Stimulated activated CD4-positive, alpha-beta T cell treated with anti-CD3 and anti-CD28 coated beads, Interleukin-15, amount 100 ng/mL, for 24 hours (primary cell): ENCODE measurements around the gene AKAP13.
"Not testable (repeated sequence)": the region's sequence is repeated elsewhere in the genome, so short reads cannot be mapped to it uniquely, and the experiment has no call there.

Experiments
- DNase-seq: peaks from one replicate; pipeline ENCODE4 v3.0.0-alpha.2; 2020

Gene AKAP13

GRCh38 chr15:85380217-85380811 lies at the start of gene AKAP13:
TSS of gene AKAP13 (plus strand) at chr15:85380603. CDS start at chr15:85485721, 105,118 bp downstream.
- peak; percentile 96 for DNase-seq

- DNase-seq, result peak; percentile 80
Measured at GRCh38 chr15:85330901-85331588, 49.4 kb upstream of the AKAP13 start.

- DNase-seq, result peak; percentile 7
Measured at GRCh38 chr15:85331655-85332285, 48.6 kb upstream of the AKAP13 start.

- no peak for DNase-seq
Measured at GRCh38 chr15:85333132-85333831, 47.1 kb upstream of the AKAP13 start.

- DNase-seq, result no peak
Measured at GRCh38 chr15:85334241-85334640, 46.2 kb upstream of the AKAP13 start.

- no peak for DNase-seq
Measured at GRCh38 chr15:85335193-85335942, 45.0 kb upstream of the AKAP13 start.

- no peak for DNase-seq
Measured at GRCh38 chr15:85336880-85337279, 43.5 kb upstream of the AKAP13 start.

- no peak for DNase-seq
Measured at GRCh38 chr15:85337425-85338074, 42.9 kb upstream of the AKAP13 start.

GRCh38 chr15:85340321-85340665 lies 40.1 kb upstream of the AKAP13 start:
- DNase-seq, result no peak

GRCh38 chr15:85340852-85341251 lies 39.6 kb upstream of the AKAP13 start:
- no peak for DNase-seq

GRCh38 chr15:85342163-85342562 lies 38.2 kb upstream of the AKAP13 start:
- DNase-seq, result not testable (repeated sequence)

GRCh38 chr15:85343443-85343842 lies 37.0 kb upstream of the AKAP13 start:
- not testable (repeated sequence) for DNase-seq

- DNase-seq, result not testable (repeated sequence)
Measured at GRCh38 chr15:85344241-85344640, 36.2 kb upstream of the AKAP13 start.

- not testable (repeated sequence) for DNase-seq
Measured at GRCh38 chr15:85344653-85345114, 35.7 kb upstream of the AKAP13 start.

GRCh38 chr15:85345196-85345918 lies 35.0 kb upstream of the AKAP13 start:
- not testable (repeated sequence) for DNase-seq

GRCh38 chr15:85346462-85347084 lies 33.8 kb upstream of the AKAP13 start:
- DNase-seq, result not testable (repeated sequence)

- not testable (repeated sequence) for DNase-seq
Measured at GRCh38 chr15:85347264-85348047, 32.9 kb upstream of the AKAP13 start.

GRCh38 chr15:85348048-85348766 lies 32.2 kb upstream of the AKAP13 start:
- not testable (repeated sequence) for DNase-seq

GRCh38 chr15:85349062-85349461 lies 31.3 kb upstream of the AKAP13 start:
- DNase-seq, result not testable (repeated sequence)
